SK-N-SH (cell line): ENCODE results near the gene ZIM2. TPM values are rescaled to one million over a fixed set of nuclear protein-coding genes. Genes with fewer than 3 reads are reported as not detected.

Experiments
- CTCF ChIA-PET: fragments of 300-600, 350-600 bp; formaldehyde crosslinking; extraction: SDS; loops from one replicate; lab custom pipeline; 2021; lab: Yijun Ruan, JAX
- POLR2A ChIA-PET: fragments of 350-600 bp; sonication (Branson Sonifier 250); formaldehyde crosslinking; extraction: SDS; loops from one replicate; lab custom pipeline; 2020; ENCODE audit warnings: antibody characterized with exemption, inconsistent platforms; lab: Yijun Ruan, JAX
- DNase-seq: peaks from one replicate; pipeline ENCODE4 v3.0.0; 2012
- H2AFZ ChIP-seq: fragments of 200-600 bp; sonication (generic); 2 replicates; pipeline ENCODE4 v1.8.1; 2016; ENCODE audit warnings: antibody characterized with exemption, mild to moderate bottlenecking, low read depth
- H3F3A ChIP-seq: fragments of 200-600 bp; sonication (generic); replicated peaks from 2 replicates; pipeline ENCODE3; 2016; ENCODE audit warnings: antibody characterized with exemption, mild to moderate bottlenecking; ENCODE audit not compliant: insufficient read depth
- H3K27ac ChIP-seq, 2 experiments: fragments of 200-500 bp in 1 of 2; fragments of 200-600 bp in 1 of 2; sonication (Bioruptor generic) in 1 of 2; sonication (generic), shearing (Covaris generic) in 1 of 2; 2 replicates each; pipeline versions ENCODE4 v1.5.1 to v1.6.1; 2014 to 2016; ENCODE audit warnings: low read depth in 2 of 2, inconsistent platforms in 1 of 2, low read length in 1 of 2, mild to moderate bottlenecking in 1 of 2, mixed read lengths in 1 of 2
- H3K27me3 ChIP-seq: fragments of 200-600 bp; sonication (generic), shearing (Covaris generic); 2 replicates; pipeline ENCODE4 v1.6.1; 2016; ENCODE audit warnings: mixed run types; ENCODE audit not compliant: insufficient read depth
- H3K36me3 ChIP-seq, 2 experiments: fragments of 200-500 bp in 1 of 2; fragments of 200-600 bp in 1 of 2; sonication (Bioruptor generic) in 1 of 2; sonication (generic) in 1 of 2; replicated peaks in 1 of 2; 2 replicates each; pipeline versions ENCODE3 to v1.5.1; 2014 to 2016; ENCODE audit warnings: low read length in 1 of 2, mild to moderate bottlenecking in 1 of 2; ENCODE audit not compliant: insufficient read depth in 2 of 2, control insufficient read depth in 1 of 2
- H3K4me1 ChIP-seq, 2 experiments: fragments of 200-500 bp in 1 of 2; fragments of 200-600 bp in 1 of 2; sonication (Bioruptor generic) in 1 of 2; sonication (generic), shearing (Covaris generic) in 1 of 2; 2 replicates each; pipeline versions ENCODE4 v1.5.1 to v1.6.1; 2014 to 2016; ENCODE audit warnings: low read depth in 1 of 2, low read length in 1 of 2, mixed run types in 1 of 2; ENCODE audit not compliant: insufficient read depth in 2 of 2, control insufficient read depth in 1 of 2
- H3K4me2 ChIP-seq: fragments of 200-600 bp; sonication (generic), shearing (Covaris generic); 2 replicates; pipeline ENCODE4 v1.6.1; 2017; ENCODE audit warnings: mixed run types
- H3K4me3 ChIP-seq, 2 experiments: fragments of 200-500 bp in 1 of 2; fragments of 200-600 bp in 1 of 2; sonication (Bioruptor generic) in 1 of 2; sonication (generic), shearing (Covaris generic) in 1 of 2; 2 replicates each; pipeline versions ENCODE4 v1.5.1 to v1.8.1; 2014 to 2016; ENCODE audit warnings: low read depth in 2 of 2, inconsistent platforms in 1 of 2, low read length in 1 of 2, mild to moderate bottlenecking in 1 of 2, mixed read lengths in 1 of 2, moderate library complexity in 1 of 2
- H3K79me2 ChIP-seq: fragments of 200-600 bp; sonication (generic); 2 replicates; pipeline ENCODE4 v1.8.1; 2017; ENCODE audit warnings: mild to moderate bottlenecking; ENCODE audit not compliant: insufficient read depth
- H3K9ac ChIP-seq: fragments of 200-600 bp; sonication (generic); 2 replicates; pipeline ENCODE4 v1.6.1; 2017; ENCODE audit warnings: mixed run types
- H3K9me2 ChIP-seq: fragments of 200-600 bp; sonication (generic); 2 replicates; pipeline ENCODE4 v1.6.1; 2017; ENCODE audit warnings: mixed run types
- H3K9me3 ChIP-seq: fragments of 200-600 bp; sonication (generic); 2 replicates; pipeline ENCODE4 v1.6.1; 2017; ENCODE audit warnings: mixed run types, mild to moderate bottlenecking, moderate library complexity
- H4K20me1 ChIP-seq: fragments of 200-600 bp; sonication (generic); 2 replicates; pipeline ENCODE4 v1.6.1; 2017; ENCODE audit warnings: mild to moderate bottlenecking, mixed run types; ENCODE audit not compliant: insufficient read depth
- CTCF ChIP-seq: fragments of 200-600 bp; sonication (generic); IDR thresholded peaks from 2 replicates; pipeline ENCODE4 v1.6.1; 2017; ENCODE audit warnings: antibody characterized with exemption, mild to moderate bottlenecking, moderate library complexity
- ELF1 ChIP-seq: IDR thresholded peaks from 2 replicates; pipeline ENCODE4 v1.4.0; 2012
- EP300 ChIP-seq, 2 experiments: IDR thresholded peaks; 2 replicates each; pipeline versions ENCODE4 v1.4.0 to v1.6.1; 2012; ENCODE audit warnings: borderline replicate concordance in 1 of 2, low read depth in 1 of 2, low read length in 1 of 2
- EZH2phosphoT487 ChIP-seq: fragments of 200-600 bp; sonication (generic); IDR thresholded peaks from 2 replicates; pipeline ENCODE4 v1.6.1; 2017; ENCODE audit warnings: low read depth, mixed run types, mild to moderate bottlenecking, antibody characterized with exemption, moderate library complexity, borderline replicate concordance
- GABPA ChIP-seq: IDR thresholded peaks from 2 replicates; pipeline ENCODE4 v1.4.0; 2012; ENCODE audit warnings: low read depth, mild to moderate bottlenecking
- GATA2 ChIP-seq: sonication (generic); formaldehyde crosslinking; IDR thresholded peaks from 2 replicates; pipeline ENCODE4 v1.5.0; 2020; ENCODE audit warnings: mild to moderate bottlenecking, missing genetic modification reagents
- JUND ChIP-seq: IDR thresholded peaks from 2 replicates; pipeline ENCODE4 v1.4.0; 2012
- MEF2A ChIP-seq: IDR thresholded peaks from 2 replicates; pipeline ENCODE4 v1.4.0; 2012; ENCODE audit warnings: low read depth, borderline replicate concordance
- MXI1 ChIP-seq: IDR thresholded peaks from 2 replicates; pipeline ENCODE4 v1.6.1; 2012; ENCODE audit warnings: mild to moderate bottlenecking, low read depth, low read length, improper control_type of control experiment
- NFIC ChIP-seq: IDR thresholded peaks from 2 replicates; pipeline ENCODE4 v1.4.0; 2012; ENCODE audit warnings: borderline replicate concordance
- NRF1 ChIP-seq: IDR thresholded peaks from 2 replicates; pipeline ENCODE4 v1.6.1; 2012; ENCODE audit warnings: low read depth, mild to moderate bottlenecking, low read length
- RFX5 ChIP-seq: IDR thresholded peaks from 2 replicates; pipeline ENCODE4 v1.6.1; 2012; ENCODE audit warnings: mild to moderate bottlenecking, improper control_type of control experiment, low read length
- SIN3A ChIP-seq: IDR thresholded peaks from 2 replicates; pipeline ENCODE4 v1.6.1; 2012; ENCODE audit warnings: low read depth, mild to moderate bottlenecking, low read length, moderate library complexity, borderline replicate concordance
- TAF1 ChIP-seq: IDR thresholded peaks from 2 replicates; pipeline ENCODE4 v1.6.1; 2012; ENCODE audit warnings: low read depth, mild to moderate bottlenecking, low read length, moderate library complexity, borderline replicate concordance
- TCF12 ChIP-seq: IDR thresholded peaks from 2 replicates; pipeline ENCODE4 v1.4.0; 2012
- TEAD4 ChIP-seq: IDR thresholded peaks from 2 replicates; pipeline ENCODE4 v1.4.0; 2012; ENCODE audit warnings: mild to moderate bottlenecking, borderline replicate concordance; ENCODE audit not compliant: insufficient read depth
- ZBTB33 ChIP-seq: IDR thresholded peaks from 2 replicates; pipeline ENCODE4 v1.4.0; 2012; ENCODE audit warnings: low read depth, borderline replicate concordance
- WGBS: methylation state at CpG from one replicate; pipeline ENCODE4 v1.1.6; 2017; ENCODE audit warnings: low lambda C conversion rate; 5-methylcytosine and 5-hydroxymethylcytosine counted together
- polyA plus RNA-seq, 3 experiments: library from polyadenylated mRNA; depleted of rRNA; stranded (reverse); fragments of >200 nt; gene quantifications; 2 replicates each; pipeline ENCODE4 v1.2.3, GENCODE V29; 2012
- TF ChIP-seq, protein P1 (sequence below): fragments of 150-350 bp; IDR thresholded peaks from 2 replicates; pipeline ENCODE4 v1.6.1; 2016; ENCODE audit warnings: mild to moderate bottlenecking, low read depth, low read length
- TF ChIP-seq, protein P2 (sequence below): fragments of 150-350 bp; IDR thresholded peaks from 2 replicates; pipeline ENCODE4 v1.6.1; 2017; ENCODE audit warnings: antibody characterized with exemption, low read length, low read depth, borderline replicate concordance

Gene ZIM2
- polyA plus RNA-seq, 1 of the 3 experiments (the other 2 are of a cell fraction), result not detected

GRCh38 chr19:56819166-56819565 is 21.4 kb downstream of the ZIM2 start:
- Histone ChIP-seq H4K20me1 (no peaks in the 10 kb centered on the region), H3K9me2 (no peaks in the 10 kb centered on the region), H3K4me2 (no peak overlapping the region), H3K27ac (no peak overlapping the region), H3F3A (no peaks in the 10 kb centered on the region), H3K36me3 (no peaks in the 10 kb centered on the region), H3K9ac (no peak overlapping the region), H3K4me3 (no peak overlapping the region), H3K27me3 (no peaks in the 10 kb centered on the region), H2AFZ (no peak overlapping the region), H3K9me3 (no peaks in the 10 kb centered on the region), H3K79me2 (no peaks in the 10 kb centered on the region), H3K4me1 (no peaks in the 10 kb centered on the region)
- ChIA-PET POLR2A (no interaction called here), CTCF (no interaction called here)
- WGBS, result 8% methylated on average over 2 of the region's 2 CpGs
- TF ChIP-seq EP300 (IDR thresholded peaks at IDR 0.05; ENCODE audit: borderline replicate concordance in 1 of 2, low read depth in 1 of 2, low read length in 1 of 2), result no peak
- no peak for TF ChIP-seq NRF1
- TF ChIP-seq EZH2phosphoT487, result no peak
- no peak for TF ChIP-seq JUND
- no peak for TF ChIP-seq MEF2A
- TF ChIP-seq RFX5, result no peak
- TF ChIP-seq NFIC, result no peak
- TF ChIP-seq TAF1, result no peak
- TF ChIP-seq TEAD4, result no peak
- TF ChIP-seq GATA2 (CRISPR knock-in tag), result no peak
- TF ChIP-seq ZBTB33, result no peak
- TF ChIP-seq TCF12, result no peak
- TF ChIP-seq, protein P1, sequence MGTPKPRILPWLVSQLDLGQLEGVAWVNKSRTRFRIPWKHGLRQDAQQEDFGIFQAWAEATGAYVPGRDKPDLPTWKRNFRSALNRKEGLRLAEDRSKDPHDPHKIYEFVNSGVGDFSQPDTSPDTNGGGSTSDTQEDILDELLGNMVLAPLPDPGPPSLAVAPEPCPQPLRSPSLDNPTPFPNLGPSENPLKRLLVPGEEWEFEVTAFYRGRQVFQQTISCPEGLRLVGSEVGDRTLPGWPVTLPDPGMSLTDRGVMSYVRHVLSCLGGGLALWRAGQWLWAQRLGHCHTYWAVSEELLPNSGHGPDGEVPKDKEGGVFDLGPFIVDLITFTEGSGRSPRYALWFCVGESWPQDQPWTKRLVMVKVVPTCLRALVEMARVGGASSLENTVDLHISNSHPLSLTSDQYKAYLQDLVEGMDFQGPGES, result no peak
- TF ChIP-seq, protein P2, sequence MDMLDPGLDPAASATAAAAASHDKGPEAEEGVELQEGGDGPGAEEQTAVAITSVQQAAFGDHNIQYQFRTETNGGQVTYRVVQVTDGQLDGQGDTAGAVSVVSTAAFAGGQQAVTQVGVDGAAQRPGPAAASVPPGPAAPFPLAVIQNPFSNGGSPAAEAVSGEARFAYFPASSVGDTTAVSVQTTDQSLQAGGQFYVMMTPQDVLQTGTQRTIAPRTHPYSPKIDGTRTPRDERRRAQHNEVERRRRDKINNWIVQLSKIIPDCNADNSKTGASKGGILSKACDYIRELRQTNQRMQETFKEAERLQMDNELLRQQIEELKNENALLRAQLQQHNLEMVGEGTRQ, result no peak
- no peak for DNase-seq

DNA sequence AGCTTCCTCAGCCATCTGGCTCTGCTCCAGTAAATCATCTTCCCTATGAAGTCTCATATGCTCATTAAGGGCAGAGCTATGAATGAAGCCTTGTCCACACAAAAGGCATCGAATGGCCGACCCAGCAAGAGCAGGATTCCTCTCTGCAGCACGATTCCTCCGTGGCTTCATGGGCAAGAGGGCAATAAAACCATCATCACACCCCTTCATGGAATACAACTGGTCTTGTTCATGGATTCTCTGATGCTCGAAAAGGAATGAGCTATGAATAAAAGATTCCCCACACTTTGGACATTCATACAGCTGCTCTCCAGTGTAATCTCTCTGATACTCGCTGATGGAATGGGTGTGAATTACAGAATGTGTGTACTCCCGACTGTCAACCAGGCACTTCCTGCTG is 25.9 kb downstream of the ZIM2 start:
- CTCF ChIA-PET, result interaction anchor here (1.5 kb wide), 1 partner anchor 23 kb away, joined by 5 read pairs; no protein-coding TSS in a partner anchor
- no peaks in the 10 kb centered on the region for H3F3A ChIP-seq
- no peaks in the 10 kb centered on the region for H3K9me2 ChIP-seq
- H4K20me1 ChIP-seq, result no peaks in the 10 kb centered on the region
- no peaks in the 10 kb centered on the region for H3K36me3 ChIP-seq
- TF ChIP-seq CTCF (no peak), GABPA (no peak), ELF1 (no peak), MXI1 (no peak), SIN3A (no peak), TCF12 (no peak)
- no peaks in the 10 kb centered on the region for H3K27me3 ChIP-seq
- POLR2A ChIA-PET, result no interaction called here
- H2AFZ ChIP-seq, result no peak overlapping the region
- H3K9ac ChIP-seq, result no peak overlapping the region
- DNase-seq, result no peak
- no peaks in the 10 kb centered on the region for H3K4me1 ChIP-seq
- H3K9me3 ChIP-seq, result 0 out of 2 replicates have a peak, but pooled peaks cover 4% of the 10 kb centered on the region
- H3K27ac ChIP-seq, result no peak overlapping the region
- WGBS, result 11% methylated on average over 7 of the region's 7 CpGs
- no peaks in the 10 kb centered on the region for H3K79me2 ChIP-seq
- H3K4me3 ChIP-seq, result no peak overlapping the region
- no peak overlapping the region for H3K4me2 ChIP-seq
